ENCODE data around the gene CSH1. TPM values are rescaled to one million over a fixed set of nuclear protein-coding genes. Genes with fewer than 3 reads are reported as not detected.
A peak's percentile ranks its signal among the peaks of the same experiment; 100 is the strongest.
"Not testable (repeated sequence)": the region's sequence is repeated elsewhere in the genome, so short reads cannot be mapped to it uniquely, and the experiment has no call there.

CSH1 gene
- total RNA-seq, 2 donors from 2014 or later, result not detected

- H3K27me3 ChIP-seq; ATAC-seq; H3K9me3 ChIP-seq; H3K4me1 ChIP-seq; intact Hi-C loops (cut with DNase I); H3K27ac ChIP-seq; DNase-seq; H3K36me3 ChIP-seq (replicated peaks in 1 of 2; ENCODE audit: insufficient read depth in 1 of 2, low read depth in 2 of 2); H3K4me3 ChIP-seq: not testable (repeated sequence)
- WGBS, 2 donors, result 42 to 52% methylated on average over 11 of the region's 11 CpGs
Observed at GRCh38 chr17:63892316-63893037, 3.9 kb downstream of the CSH1 start.

- H3K4me1 ChIP-seq; H3K27ac ChIP-seq; H3K27me3 ChIP-seq; intact Hi-C loops (cut with DNase I); H3K36me3 ChIP-seq (replicated peaks in 1 of 2; ENCODE audit: insufficient read depth in 1 of 2, low read depth in 2 of 2); H3K9me3 ChIP-seq; H3K4me3 ChIP-seq: not testable (repeated sequence)
- 23 to 24% methylated on average over 12 to 13 of the region's 13 CpGs for WGBS, 2 donors
- peak; percentile 4 to 41 (median 36) for TF ChIP-seq CTCF (IDR thresholded peaks at IDR 0.05)
- peak in 3 of 4 donors; percentile 31 to 32 (median 31) for DNase-seq
- peak; percentile 66 for ATAC-seq
Observed at GRCh38 chr17:63889026-63889848, 7.1 kb downstream of the CSH1 start.

- H3K9me3 ChIP-seq; H3K4me3 ChIP-seq; DNase-seq; H3K27me3 ChIP-seq; H3K27ac ChIP-seq; H3K4me1 ChIP-seq; ATAC-seq; H3K36me3 ChIP-seq (replicated peaks in 1 of 2; ENCODE audit: insufficient read depth in 1 of 2, low read depth in 2 of 2); intact Hi-C loops (cut with DNase I): not testable (repeated sequence)
- 80 to 88% methylated on average over 8 to 10 of the region's 11 CpGs for WGBS, 2 donors
Observed at GRCh38 chr17:63885119-63885518, 11.3 kb downstream of the CSH1 start.

GRCh38 chr17:63882626-63883126 lies 13.7 kb downstream of the CSH1 start:
- 70 to 81% methylated on average over 8 to 9 of the region's 9 CpGs for WGBS, 2 donors

GRCh38 chr17:63881935-63882601 lies 14.3 kb downstream of the CSH1 start, which contains the start of gene GH2:
TSS of gene GH2 (minus strand) at chr17:63881944. CDS start at chr17:63881801, 143 bp downstream.
- no peaks in the 10 kb centered on the region for H3K4me1 ChIP-seq
- no peak within 1 kb of the TSS for H3K4me3 ChIP-seq
- no peak within 1 kb of the TSS for H3K27ac ChIP-seq
- WGBS, 2 donors, result 26 to 40% methylated on average over 10 to 15 of the region's 15 CpGs
- TF ChIP-seq POLR2A (IDR thresholded peaks at IDR 0.05) (no peak), CTCF (IDR thresholded peaks at IDR 0.05) (peak; percentile 35 to 62 (median 47))
- H3K36me3 ChIP-seq (replicated peaks in 1 of 2; ENCODE audit: insufficient read depth in 1 of 2, low read depth in 2 of 2), result no peaks in the 10 kb centered on the region
- no peaks in the 10 kb centered on the region for H3K27me3 ChIP-seq
- intact Hi-C loops (cut with DNase I), result no loop called here
- peak; percentile 80 for ATAC-seq
- H3K9me3 ChIP-seq, result no peaks in the 10 kb centered on the region
- DNase-seq, result peak; percentile 57 to 69 (median 61)

More at GRCh38 chr17:63882626-63883126, 13.7 kb downstream of the CSH1 start:
- DNase-seq; H3K36me3 ChIP-seq (replicated peaks in 1 of 2; ENCODE audit: insufficient read depth in 1 of 2, low read depth in 2 of 2); ATAC-seq; intact Hi-C loops (cut with DNase I); H3K4me1 ChIP-seq; H3K27ac ChIP-seq; H3K4me3 ChIP-seq; H3K27me3 ChIP-seq; H3K9me3 ChIP-seq: not testable (repeated sequence)

GRCh38 chr17:63881337-63881736 lies 15.0 kb downstream of the CSH1 start:
- H3K27ac ChIP-seq; ATAC-seq; H3K36me3 ChIP-seq (replicated peaks in 1 of 2; ENCODE audit: insufficient read depth in 1 of 2, low read depth in 2 of 2); H3K4me1 ChIP-seq; H3K9me3 ChIP-seq; intact Hi-C loops (cut with DNase I); H3K4me3 ChIP-seq; H3K27me3 ChIP-seq: not testable (repeated sequence)
- peak in 2 of 4 donors; percentile 13 to 24 for DNase-seq
- 49 to 59% methylated on average over 8 to 11 of the region's 11 CpGs for WGBS, 2 donors

All from body of pancreas (tissue), 4 donors.